ENCODE results near the gene MAP3K12. TPM values are rescaled to one million over a fixed set of nuclear protein-coding genes. Genes with fewer than 3 reads are reported as not detected.
A peak's percentile ranks its signal among the peaks of the same experiment; 100 is the strongest.

MAP3K12 gene
- total RNA-seq, 3 donors from 2014 or later (not counting 1 experiment from before 2014, with no cell fraction given), result 15.3 to 21.8 (median 21.8) TPM

- no peaks in the 10 kb centered on the region for H3K36me3 Mint-ChIP-seq
- H3K4me1 Mint-ChIP-seq, result peaks cover 20 to 41% of the 10 kb centered on the region in 2 donors
Observed at GRCh38 chr12:53489242-53489864, 9.9 kb downstream of the MAP3K12 start.

GRCh38 chr12:53486736-53487487 lies 12.3 kb downstream of the MAP3K12 start:
- 93% methylated on average over 17 of the region's 17 CpGs for WGBS (ENCODE audit: insufficient coverage)
- no peak for DNase-seq

More at GRCh38 chr12:53489242-53489864, 9.9 kb downstream of the MAP3K12 start:
- no peak for TF ChIP-seq CTCF (IDR thresholded peaks at IDR 0.05)
- Histone ChIP-seq H3K4me3 (ENCODE audit: low read length) (no peak overlapping the region), H3K27me3 (ENCODE audit: control insufficient read depth, insufficient read depth, low read length) (no peaks in the 10 kb centered on the region), H3K36me3 (ENCODE audit: control insufficient read depth, insufficient read depth, low read length) (peaks cover 24% of the 10 kb centered on the region), H3K4me1 (ENCODE audit: control insufficient read depth, insufficient read depth, low read length) (peaks cover 37% of the 10 kb centered on the region), H3K9me3 (ENCODE audit: control insufficient read depth, insufficient read depth, low read length) (no peaks in the 10 kb centered on the region), H3K27ac (ENCODE audit: low read length) (no peak overlapping the region)
- ATAC-seq (no peak), DNase-seq (no peak)
- H3K4me3 Mint-ChIP-seq, result no peak overlapping the region
- H3K27ac Mint-ChIP-seq, result peak overlapping the region in 1 of 2 donors; percentile 31
- no peaks in the 10 kb centered on the region for H3K27me3 Mint-ChIP-seq (ENCODE audit: low read depth in 2 of 2)
- WGBS (ENCODE audit: insufficient coverage), result 98% methylated on average over 5 of the region's 5 CpGs
- no peaks in the 10 kb centered on the region for H3K9me3 Mint-ChIP-seq
- intact Hi-C loops (cut with micrococcal nuclease), result no loop called here

GRCh38 chr12:53485955-53486735 lies 13.1 kb downstream of the MAP3K12 start:
- H3K4me3 Mint-ChIP-seq, result no peak overlapping the region
- Histone ChIP-seq H3K36me3 (ENCODE audit: control insufficient read depth, insufficient read depth, low read length) (peaks cover 51% of the 10 kb centered on the region), H3K4me1 (ENCODE audit: control insufficient read depth, insufficient read depth, low read length) (peaks cover 18% of the 10 kb centered on the region), H3K27me3 (ENCODE audit: control insufficient read depth, insufficient read depth, low read length) (no peaks in the 10 kb centered on the region), H3K9me3 (ENCODE audit: control insufficient read depth, insufficient read depth, low read length) (no peaks in the 10 kb centered on the region), H3K27ac (ENCODE audit: low read length) (no peak overlapping the region), H3K4me3 (ENCODE audit: low read length) (no peak overlapping the region)
- no peaks in the 10 kb centered on the region for H3K36me3 Mint-ChIP-seq
- no peak for TF ChIP-seq CTCF (IDR thresholded peaks at IDR 0.05)
- 83% methylated on average over 9 of the region's 10 CpGs for WGBS (ENCODE audit: insufficient coverage)
- DNase-seq, result peak in 1 of 2 donors; percentile 28
- H3K4me1 Mint-ChIP-seq, result peaks cover 5 to 28% of the 10 kb centered on the region in 2 donors
- H3K27me3 Mint-ChIP-seq (ENCODE audit: low read depth in 2 of 2), result no peaks in the 10 kb centered on the region
- intact Hi-C loops (cut with micrococcal nuclease), result no loop called here
- H3K9me3 Mint-ChIP-seq, result no peaks in the 10 kb centered on the region
- no peak for ATAC-seq
- H3K27ac Mint-ChIP-seq, result peak overlapping the region; percentile 34 to 70

More at GRCh38 chr12:53486736-53487487, 12.3 kb downstream of the MAP3K12 start:
- H3K4me3 ChIP-seq (ENCODE audit: low read length), result no peak overlapping the region
- Mint-ChIP-seq H3K9me3 (no peaks in the 10 kb centered on the region), H3K27ac (peak overlapping the region; percentile 34 to 70), H3K4me1 (peaks cover 5 to 26% of the 10 kb centered on the region in 2 donors), H3K36me3 (no peaks in the 10 kb centered on the region), H3K4me3 (no peak overlapping the region), H3K27me3 (ENCODE audit: low read depth in 2 of 2) (no peaks in the 10 kb centered on the region)
- no peak for ATAC-seq
- peaks cover 18% of the 10 kb centered on the region for H3K4me1 ChIP-seq (ENCODE audit: control insufficient read depth, insufficient read depth, low read length)
- intact Hi-C loops (cut with micrococcal nuclease), result no loop called here
- no peaks in the 10 kb centered on the region for H3K27me3 ChIP-seq (ENCODE audit: control insufficient read depth, insufficient read depth, low read length)
- no peak overlapping the region for H3K27ac ChIP-seq (ENCODE audit: low read length)
- no peak for TF ChIP-seq CTCF (IDR thresholded peaks at IDR 0.05)
- peaks cover 46% of the 10 kb centered on the region for H3K36me3 ChIP-seq (ENCODE audit: control insufficient read depth, insufficient read depth, low read length)
- H3K9me3 ChIP-seq (ENCODE audit: control insufficient read depth, insufficient read depth, low read length), result no peaks in the 10 kb centered on the region

Data from natural killer cell (primary cell).